HG03108 (cell line): ENCODE results near the gene FAM72A.
A peak's percentile ranks its signal among the peaks of the same experiment; 100 is the strongest.
"Not testable (repeated sequence)": the region's sequence is repeated elsewhere in the genome, so short reads cannot be mapped to it uniquely, and the experiment has no call there.

Source experiments
- ATAC-seq: cut with Tn5 transposase; IDR thresholded peaks from one replicate; pipeline ENCODE4 v1.9.1; 2021; ENCODE audit warnings: moderate library complexity; ENCODE audit not compliant: unreplicated experiment

The FAM72A gene

GRCh38 chr1:206215600-206216392 lies 13.2 kb upstream of the FAM72A start:
- ATAC-seq = not testable (repeated sequence)

GRCh38 chr1:206210802-206211201 lies 8.2 kb upstream of the FAM72A start:
- ATAC-seq = not testable (repeated sequence)

- not testable (repeated sequence) for ATAC-seq
These were observed 2.9 kb upstream of the FAM72A start for GRCh38 chr1:206205569-206205968.

GRCh38 chr1:206204871-206205270 lies 2.2 kb upstream of the FAM72A start:
- not testable (repeated sequence) for ATAC-seq

GRCh38 chr1:206204159-206204511 lies 1.5 kb upstream of the FAM72A start:
- ATAC-seq = not testable (repeated sequence)

GRCh38 chr1:206203364-206204158 lies 922 bp upstream of the FAM72A start, which contains the start of gene SRGAP2:
Gene SRGAP2, plus strand, starts transcription at chr1:206203541. Its CDS starts 2,430 bp downstream, at chr1:206205971.
- ATAC-seq = peak; percentile 0

GRCh38 chr1:206196748-206197424 lies 5.8 kb downstream of the FAM72A start:
- not testable (repeated sequence) for ATAC-seq

- not testable (repeated sequence) for ATAC-seq
These were observed 7.5 kb downstream of the FAM72A start for GRCh38 chr1:206195182-206195581.

- ATAC-seq = not testable (repeated sequence)
These were observed 15.8 kb downstream of the FAM72A start for GRCh38 chr1:206186826-206187225.

GRCh38 chr1:206185778-206186177 lies 16.9 kb downstream of the FAM72A start:
- not testable (repeated sequence) for ATAC-seq

- ATAC-seq = not testable (repeated sequence)
These were observed 18.9 kb downstream of the FAM72A start for GRCh38 chr1:206183788-206184187.

- not testable (repeated sequence) for ATAC-seq
These were observed 20.0 kb downstream of the FAM72A start for GRCh38 chr1:206182368-206183317.

GRCh38 chr1:206179666-206180065 lies 23.0 kb downstream of the FAM72A start:
- not testable (repeated sequence) for ATAC-seq

GRCh38 chr1:206178061-206178989 lies 24.3 kb downstream of the FAM72A start:
- not testable (repeated sequence) for ATAC-seq

- ATAC-seq = not testable (repeated sequence)
These were observed 26.5 kb downstream of the FAM72A start for GRCh38 chr1:206176114-206176502.

- ATAC-seq = not testable (repeated sequence)
These were observed 27.1 kb downstream of the FAM72A start for GRCh38 chr1:206175459-206176113.

GRCh38 chr1:206174182-206174868 lies 28.3 kb downstream of the FAM72A start:
- ATAC-seq = not testable (repeated sequence)
